HG02973 (cell line): ENCODE data around the gene DZIP3.
"Not testable (repeated sequence)": the region's sequence is repeated elsewhere in the genome, so short reads cannot be mapped to it uniquely, and the experiment has no call there.

ENCODE experiments used
- ATAC-seq: cut with Tn5 transposase; IDR thresholded peaks from one replicate; pipeline ENCODE4 v1.9.1; 2021; ENCODE audit warnings: moderate library complexity; ENCODE audit not compliant: unreplicated experiment

The DZIP3 gene

DNA sequence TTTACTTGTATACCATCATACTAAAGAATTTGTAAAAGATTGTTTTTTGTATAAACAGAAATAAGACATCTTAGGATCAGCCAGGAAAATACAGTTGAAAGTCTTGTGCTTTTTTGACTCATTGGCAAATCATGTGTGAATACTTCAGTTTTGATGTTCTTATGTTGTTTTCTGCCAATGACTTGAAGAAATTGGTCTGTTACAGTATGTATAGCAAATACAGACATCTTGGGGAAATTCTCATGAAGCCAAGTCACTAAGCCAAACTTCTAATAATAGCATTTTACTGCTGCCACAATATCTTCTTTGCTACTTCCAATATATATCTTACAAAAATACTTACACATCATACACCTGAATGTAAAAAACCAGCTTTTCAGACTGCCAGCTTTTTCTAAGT lies 83.2 kb downstream of the DZIP3 start:
- no peak for ATAC-seq

DNA sequence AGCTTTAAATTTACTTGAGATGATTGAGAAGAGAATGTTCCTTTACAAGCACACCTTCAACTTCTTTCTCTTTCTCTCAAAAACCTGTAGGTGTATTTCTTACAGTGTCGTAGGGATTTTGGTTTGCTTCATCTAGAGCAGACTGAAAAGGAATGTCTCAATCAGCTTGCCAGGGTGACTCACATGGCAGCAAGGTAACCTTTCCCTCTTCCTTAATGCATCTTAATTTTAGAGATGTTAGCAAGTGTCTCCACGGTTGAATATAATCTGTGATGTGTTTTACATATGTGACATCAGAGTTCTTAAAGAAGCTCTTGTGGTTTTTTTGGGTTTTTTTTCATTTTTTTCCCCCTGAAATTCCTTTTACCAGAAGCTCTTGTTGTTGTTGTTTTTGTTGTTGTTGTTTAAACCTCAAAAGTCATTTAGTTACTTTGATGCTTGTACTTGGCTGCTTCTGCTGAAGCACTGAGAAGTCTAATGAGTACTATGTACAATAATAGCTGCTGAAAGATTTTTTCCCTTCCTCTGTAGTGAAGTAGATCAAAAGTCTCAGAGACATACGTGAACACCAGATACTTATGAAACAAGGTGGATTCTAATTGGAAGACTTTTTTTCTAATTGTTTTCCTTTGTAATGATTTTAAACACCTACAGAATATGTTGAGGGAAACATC lies 84.6 kb downstream of the DZIP3 start:
- no peak for ATAC-seq

DNA sequence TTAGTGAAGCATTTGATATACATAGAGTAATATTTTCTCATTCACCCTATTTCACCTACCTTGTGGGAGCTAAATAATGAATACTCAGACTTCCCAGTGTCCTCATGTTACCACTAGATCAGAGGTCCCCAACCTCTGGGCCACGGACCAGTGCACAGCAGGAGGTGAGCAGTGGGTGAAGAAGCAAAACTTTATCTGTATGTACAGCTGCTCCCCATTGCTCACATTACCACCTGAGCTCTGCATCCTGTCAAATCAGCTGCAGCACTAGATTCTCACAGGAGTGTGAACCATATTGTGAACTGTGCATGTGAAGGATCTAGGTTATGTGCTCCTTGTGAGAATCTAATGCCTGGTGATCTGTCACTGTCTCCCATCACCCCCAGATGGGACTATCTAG lies 88.3 kb downstream of the DZIP3 start:
- ATAC-seq = no peak

DNA sequence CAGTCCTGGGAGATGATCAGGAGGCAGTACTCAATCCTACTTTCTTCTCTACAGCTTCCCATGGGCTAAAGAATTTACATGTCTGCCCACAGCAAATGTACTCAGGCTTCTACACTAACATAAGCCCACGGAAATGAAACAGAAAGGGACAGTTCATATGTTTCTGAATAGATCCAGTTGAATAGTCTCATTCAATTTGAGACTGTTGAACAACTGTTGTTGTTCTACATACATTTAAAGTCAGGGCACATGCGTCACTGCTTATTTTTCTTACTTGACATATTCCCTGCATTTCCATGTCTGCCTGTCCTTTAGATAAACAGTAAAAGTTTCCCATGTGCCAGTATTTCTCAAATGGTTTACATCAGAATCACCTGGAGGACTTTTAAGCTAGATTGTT lies 102.8 kb downstream of the DZIP3 start:
- ATAC-seq = not testable (repeated sequence)

DNA sequence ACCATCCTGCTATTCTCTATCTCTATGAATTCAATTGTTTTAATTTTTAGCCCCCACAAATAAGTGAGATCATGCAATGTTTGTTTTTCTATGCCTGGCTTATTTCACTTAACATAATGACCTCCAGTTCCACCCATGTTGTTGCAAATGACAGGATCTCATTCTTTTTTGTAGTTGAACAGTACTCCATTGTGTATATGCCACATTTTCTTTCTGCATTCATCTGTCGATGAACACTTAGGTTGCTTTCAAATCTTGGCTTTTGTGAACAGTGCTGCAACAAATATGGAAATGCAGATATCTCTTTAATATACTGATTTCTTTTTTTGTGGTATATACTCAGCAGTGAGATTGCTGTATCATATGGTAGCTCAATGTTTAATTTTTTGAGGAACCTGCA lies 108.9 kb downstream of the DZIP3 start:
- ATAC-seq = no peak

DNA sequence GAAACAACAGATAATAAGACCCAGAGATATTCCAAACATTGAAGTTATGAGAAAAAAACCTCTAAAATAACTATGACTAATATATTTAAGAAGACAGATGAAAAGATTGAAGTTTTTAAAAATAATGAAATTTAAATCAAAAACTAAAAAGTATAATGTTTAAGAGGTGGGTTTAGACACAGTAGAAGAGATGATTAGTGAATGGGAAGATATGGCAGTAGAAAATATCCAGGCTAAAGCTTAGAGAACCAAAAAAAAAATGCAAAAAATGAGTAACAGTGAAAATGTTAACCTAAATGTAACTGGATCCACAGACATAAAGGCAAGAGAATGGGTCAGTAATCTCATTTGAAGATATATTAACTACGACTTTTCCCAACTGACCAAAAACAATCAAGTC lies 115.5 kb downstream of the DZIP3 start:
- no peak for ATAC-seq

DNA sequence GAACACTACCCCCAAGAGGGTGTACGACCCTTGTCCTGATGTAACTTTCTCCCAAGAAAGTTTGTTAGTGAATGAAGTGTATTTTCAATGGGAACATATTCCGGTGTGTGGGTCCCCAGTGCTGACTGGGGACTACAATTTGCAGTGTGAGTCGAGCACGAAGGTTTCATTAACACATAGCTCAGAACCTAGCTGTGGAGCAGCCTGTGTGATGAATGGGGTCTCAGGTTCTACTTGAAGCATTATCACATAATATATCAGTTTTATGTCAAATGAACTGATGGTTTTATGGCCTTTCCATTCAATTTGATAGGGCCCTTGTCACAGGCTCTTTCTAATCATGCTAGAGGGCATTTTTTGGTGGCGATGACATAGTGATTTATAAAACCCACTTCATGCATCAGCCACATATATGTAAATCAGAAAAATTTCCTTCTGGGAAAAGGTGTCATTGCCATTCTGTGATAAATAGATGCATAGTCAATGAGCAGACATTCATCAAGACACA lies 123.5 kb downstream of the DZIP3 start:
- no peak for ATAC-seq

DNA sequence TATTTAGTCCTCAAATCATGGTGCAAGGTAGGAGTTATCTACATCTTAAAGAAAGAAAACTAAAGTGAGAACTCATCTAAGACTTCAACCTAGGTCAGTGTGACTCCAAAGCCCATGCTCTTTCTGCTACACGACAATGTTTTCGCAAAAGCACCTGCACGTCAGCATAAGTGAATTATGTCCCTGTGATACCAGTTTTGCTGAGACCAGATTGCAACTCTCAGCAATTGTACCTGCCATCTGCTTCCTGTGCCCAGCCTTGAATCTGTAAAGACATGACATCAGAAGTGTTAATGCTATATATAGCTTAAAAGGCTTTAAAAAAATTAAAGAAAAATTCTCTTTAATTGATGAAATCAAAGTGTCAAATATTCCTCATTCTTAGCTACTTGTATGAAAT lies 124.3 kb downstream of the DZIP3 start:
- ATAC-seq = no peak

DNA sequence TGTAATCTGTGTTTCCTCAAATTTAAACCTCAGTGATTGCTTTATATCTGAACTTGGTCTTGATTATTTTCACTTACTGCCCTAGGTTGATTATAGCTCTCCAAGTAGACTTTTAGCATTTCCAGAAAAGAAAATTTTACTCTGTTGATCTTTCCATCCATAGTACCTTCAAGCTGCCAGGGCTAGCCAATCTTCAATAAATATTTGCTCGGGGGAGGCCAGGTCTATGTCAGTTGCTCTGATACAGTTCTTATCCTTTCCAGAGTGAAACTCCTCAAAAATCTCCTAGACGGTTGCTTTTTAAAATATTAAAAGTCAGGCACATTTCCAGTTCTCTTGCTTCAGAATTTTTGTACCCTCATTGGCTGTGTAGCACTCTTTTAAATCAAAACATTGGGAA lies 128.9 kb downstream of the DZIP3 start:
- ATAC-seq = no peak

DNA sequence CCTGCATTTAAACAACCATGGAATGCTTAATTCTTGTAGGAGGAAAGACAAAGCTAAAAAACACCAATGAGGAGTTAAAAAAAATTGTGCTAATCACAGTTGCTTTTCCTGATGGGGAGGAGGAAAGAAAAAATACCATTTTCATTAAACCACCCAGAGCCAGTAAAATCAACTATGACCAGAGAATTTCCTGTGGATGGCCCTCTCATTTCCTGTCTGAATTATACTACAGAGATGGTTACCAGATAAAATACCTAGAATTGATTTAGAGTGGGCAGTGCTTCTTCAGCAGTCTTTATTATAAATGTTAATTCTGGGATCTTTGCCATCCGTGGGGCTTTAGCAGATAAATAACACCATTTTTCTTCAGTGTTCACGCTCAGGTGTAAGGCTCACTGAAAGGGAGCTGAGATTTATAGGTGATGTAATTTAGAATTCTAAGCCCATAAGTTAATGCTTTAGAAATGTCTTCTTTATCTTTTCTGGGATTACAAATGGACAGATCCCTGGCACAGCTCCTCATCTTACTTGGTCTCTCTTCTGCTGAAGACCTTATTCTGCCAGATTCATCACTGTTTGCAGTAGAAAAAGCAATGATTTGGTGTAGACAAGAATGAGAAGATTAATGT lies 129.8 kb downstream of the DZIP3 start:
- ATAC-seq = no peak

DNA sequence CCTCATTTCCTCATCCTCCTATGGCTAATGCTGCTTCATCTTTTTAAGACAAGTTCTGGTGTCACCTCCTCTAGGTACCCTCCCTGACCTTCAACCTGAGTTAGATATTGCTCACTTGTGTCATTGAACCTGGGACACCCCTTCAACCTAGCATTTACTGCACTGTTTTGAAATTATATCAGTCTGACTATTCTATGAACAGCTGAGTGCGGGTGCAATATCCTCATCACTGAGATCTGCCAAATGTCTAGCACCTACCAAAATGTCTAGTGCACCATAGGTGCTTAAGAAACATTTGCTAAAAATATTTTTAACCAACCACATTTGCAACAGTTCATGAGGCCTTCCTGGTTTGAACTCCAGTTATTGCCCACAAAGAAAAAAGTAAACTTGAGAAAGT lies 133.2 kb downstream of the DZIP3 start:
- ATAC-seq = no peak

DNA sequence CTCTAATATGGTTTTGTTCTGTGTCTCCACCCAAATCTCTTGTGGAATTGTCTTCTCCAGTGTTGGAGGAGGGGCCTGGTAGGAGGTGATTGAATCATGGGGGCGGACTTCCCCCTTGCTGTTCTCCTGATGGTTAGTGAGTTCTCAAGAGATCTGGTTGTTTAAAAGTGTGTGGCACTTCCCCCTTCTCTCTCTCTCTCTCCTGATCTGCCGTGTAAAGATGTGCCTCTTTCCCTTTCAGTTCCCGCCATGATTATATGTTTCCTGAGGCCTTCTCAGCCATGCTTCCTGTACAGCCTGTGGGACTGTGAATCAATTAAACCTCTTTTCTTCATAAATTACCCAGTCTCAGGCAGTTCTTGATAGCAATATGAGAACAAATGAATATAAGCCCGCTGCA lies 134.6 kb downstream of the DZIP3 start:
- no peak for ATAC-seq

DNA sequence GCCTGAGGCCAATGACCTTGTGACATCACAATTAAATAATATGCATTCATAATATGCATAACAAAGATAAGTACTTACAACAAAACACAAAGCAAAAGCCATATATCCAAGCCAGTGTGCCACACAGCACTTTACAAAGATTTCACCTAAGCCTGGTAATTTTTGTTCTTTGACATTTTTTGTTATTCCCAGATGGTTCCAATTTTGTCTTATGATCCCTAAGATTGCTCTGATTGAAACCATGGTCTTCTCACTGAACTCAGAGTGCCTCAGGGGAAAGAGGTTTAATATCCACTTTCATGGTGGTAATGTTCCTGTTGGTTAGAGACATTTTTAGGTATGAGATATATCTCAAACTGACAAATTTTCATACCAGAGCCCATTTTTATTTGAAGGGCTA lies 138.6 kb downstream of the DZIP3 start:
- ATAC-seq = no peak

DNA sequence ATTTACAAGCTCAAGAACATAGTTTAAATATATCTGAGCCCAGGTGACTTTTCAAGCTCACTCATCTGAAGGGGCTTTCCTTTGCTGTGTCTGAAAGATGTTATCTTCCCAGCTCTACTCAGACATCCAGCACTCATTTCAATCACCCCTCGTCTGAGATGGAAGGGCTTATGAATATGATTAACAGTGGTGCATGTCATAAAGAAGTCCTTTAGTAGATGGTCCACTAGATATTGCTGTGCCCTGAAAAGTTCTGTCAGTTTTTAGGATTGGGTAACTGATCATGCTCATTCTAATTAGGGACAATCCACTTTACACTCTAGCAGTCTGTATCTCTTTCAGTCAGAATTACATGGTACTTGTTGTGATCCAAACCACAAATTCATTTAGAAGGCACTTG lies 139.4 kb downstream of the DZIP3 start:
- ATAC-seq = no peak

DNA sequence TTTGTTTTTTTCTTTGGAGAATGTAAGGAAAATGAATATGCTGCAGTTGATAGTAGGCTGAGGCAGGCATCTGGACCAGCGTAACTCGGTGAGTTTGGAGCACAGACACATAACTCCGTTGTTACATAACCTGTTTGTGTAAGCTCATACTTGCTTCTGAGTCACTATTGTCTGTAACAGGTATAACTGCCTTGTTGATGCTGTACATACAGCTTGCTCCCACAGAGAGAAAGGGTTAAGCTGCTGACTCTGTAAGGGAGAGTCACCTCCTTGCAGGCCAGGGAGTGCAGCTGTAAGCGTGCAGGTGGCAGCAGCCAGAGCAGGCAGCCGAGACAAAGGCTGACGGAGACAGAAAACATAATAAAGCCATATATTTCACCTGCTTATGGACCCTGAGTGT lies 147.3 kb downstream of the DZIP3 start:
- no peak for ATAC-seq

DNA sequence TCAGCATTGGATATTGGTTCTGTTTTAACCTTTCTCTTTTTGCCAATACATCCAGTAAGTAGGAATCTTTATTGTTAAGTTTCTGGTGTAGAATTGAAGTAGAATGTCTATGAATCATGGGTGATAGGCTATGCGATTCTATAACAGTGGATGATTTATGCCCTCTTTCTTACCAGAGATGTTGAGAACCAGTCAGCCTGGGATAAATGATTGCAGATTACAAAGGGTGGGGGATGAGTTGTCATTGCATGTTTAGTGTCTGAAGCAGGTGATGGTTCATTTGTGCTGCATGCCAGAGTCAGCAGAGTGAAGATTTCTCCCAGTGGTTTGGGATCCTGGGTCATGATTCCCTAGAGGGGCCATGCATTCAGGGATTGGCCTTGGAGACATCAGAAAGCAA lies 153.4 kb downstream of the DZIP3 start:
- ATAC-seq = no peak
